Measurements from ENCODE around the gene MED8. TPM values are rescaled to one million over a fixed set of nuclear protein-coding genes. Genes with fewer than 3 reads are reported as not detected.

Gene MED8
- total and polyA plus RNA-seq, 2 of the 13 experiments (the other 11 are each of a cell fraction or from before 2014, with no cell fraction given): 16.9 to 77.4 TPM

DNA sequence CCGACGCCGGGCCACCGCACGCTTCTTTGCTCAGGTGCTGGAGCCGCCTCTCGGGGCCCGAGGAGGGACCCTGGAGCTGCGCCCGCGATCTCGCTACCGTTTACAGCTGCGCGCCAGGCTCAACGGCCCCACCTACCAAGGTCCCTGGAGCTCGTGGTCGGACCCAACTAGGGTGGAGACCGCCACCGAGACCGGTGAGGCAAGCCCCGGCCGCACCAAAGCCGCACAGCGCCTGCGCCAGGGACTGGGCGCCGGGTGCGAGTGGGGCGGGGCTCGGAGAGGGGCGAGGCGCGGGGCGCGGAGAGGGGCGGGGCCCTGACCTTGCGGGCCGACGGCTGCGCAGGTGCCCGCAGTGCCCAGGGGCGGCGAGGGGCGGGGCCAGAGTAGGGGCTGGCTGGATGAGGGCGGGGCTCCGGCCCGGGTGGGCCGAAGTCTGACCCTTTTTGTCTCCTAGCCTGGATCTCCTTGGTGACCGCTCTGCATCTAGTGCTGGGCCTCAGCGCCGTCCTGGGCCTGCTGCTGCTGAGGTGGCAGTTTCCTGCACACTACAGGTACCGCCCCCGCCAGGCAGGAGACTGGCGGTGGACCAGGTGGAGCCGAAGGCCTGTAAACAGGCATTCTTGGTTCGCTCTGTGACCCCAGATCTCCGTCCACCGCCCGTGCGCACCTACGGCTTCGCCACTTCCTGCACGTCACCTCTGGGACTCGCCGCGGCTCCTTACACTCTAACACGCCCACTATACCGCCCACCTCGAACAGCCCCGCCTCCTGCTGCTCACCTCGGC lies 40.6 kb downstream of the MED8 start (continued):
- TF ChIP-seq NKX3-1 (CRISPR knock-in tag; IDR thresholded peaks at IDR 0.05): peak; percentile 73; the same call in 1 of the 2 replicates
- TF ChIP-seq SOX6 (IDR thresholded peaks at IDR 0.05): no peak
- TF ChIP-seq SOX6 (CRISPR knock-in tag; IDR thresholded peaks at IDR 0.05): no peak
- TF ChIP-seq, protein P1, sequence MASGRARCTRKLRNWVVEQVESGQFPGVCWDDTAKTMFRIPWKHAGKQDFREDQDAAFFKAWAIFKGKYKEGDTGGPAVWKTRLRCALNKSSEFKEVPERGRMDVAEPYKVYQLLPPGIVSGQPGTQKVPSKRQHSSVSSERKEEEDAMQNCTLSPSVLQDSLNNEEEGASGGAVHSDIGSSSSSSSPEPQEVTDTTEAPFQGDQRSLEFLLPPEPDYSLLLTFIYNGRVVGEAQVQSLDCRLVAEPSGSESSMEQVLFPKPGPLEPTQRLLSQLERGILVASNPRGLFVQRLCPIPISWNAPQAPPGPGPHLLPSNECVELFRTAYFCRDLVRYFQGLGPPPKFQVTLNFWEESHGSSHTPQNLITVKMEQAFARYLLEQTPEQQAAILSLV (CRISPR knock-in tag; IDR thresholded peaks at IDR 0.05; ENCODE audit: borderline replicate concordance): peak; percentile 85; the same call in 1 of the 2 replicates
- TF ChIP-seq ZNF775 (CRISPR knock-in tag; IDR thresholded peaks at IDR 0.05; ENCODE audit: borderline replicate concordance): no peak
- TF ChIP-seq, protein P2, sequence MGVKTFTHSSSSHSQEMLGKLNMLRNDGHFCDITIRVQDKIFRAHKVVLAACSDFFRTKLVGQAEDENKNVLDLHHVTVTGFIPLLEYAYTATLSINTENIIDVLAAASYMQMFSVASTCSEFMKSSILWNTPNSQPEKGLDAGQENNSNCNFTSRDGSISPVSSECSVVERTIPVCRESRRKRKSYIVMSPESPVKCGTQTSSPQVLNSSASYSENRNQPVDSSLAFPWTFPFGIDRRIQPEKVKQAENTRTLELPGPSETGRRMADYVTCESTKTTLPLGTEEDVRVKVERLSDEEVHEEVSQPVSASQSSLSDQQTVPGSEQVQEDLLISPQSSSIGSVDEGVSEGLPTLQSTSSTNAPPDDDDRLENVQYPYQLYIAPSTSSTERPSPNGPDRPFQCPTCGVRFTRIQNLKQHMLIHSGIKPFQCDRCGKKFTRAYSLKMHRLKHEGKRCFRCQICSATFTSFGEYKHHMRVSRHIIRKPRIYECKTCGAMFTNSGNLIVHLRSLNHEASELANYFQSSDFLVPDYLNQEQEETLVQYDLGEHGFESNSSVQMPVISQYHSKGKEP (CRISPR knock-in tag; IDR thresholded peaks at IDR 0.05): no peak
- 0 out of 2 replicates have a peak, but pooled peaks have one; percentile 50 for TF ChIP-seq ADNP (CRISPR knock-in tag; IDR thresholded peaks at IDR 0.05)
- no peak for TF ChIP-seq RCOR2 (CRISPR knock-in tag; IDR thresholded peaks at IDR 0.05)
- 0 out of 2 replicates have a peak, but pooled peaks have one; percentile 34 for TF ChIP-seq ZBTB14 (CRISPR knock-in tag; IDR thresholded peaks at IDR 0.05)
- no peak; the same call in 1 of the 2 replicates for TF ChIP-seq ZNF160 (CRISPR knock-in tag; IDR thresholded peaks at IDR 0.05)
- TF ChIP-seq SMAD3 (CRISPR knock-in tag; IDR thresholded peaks at IDR 0.05): no peak
- TF ChIP-seq, protein P3, sequence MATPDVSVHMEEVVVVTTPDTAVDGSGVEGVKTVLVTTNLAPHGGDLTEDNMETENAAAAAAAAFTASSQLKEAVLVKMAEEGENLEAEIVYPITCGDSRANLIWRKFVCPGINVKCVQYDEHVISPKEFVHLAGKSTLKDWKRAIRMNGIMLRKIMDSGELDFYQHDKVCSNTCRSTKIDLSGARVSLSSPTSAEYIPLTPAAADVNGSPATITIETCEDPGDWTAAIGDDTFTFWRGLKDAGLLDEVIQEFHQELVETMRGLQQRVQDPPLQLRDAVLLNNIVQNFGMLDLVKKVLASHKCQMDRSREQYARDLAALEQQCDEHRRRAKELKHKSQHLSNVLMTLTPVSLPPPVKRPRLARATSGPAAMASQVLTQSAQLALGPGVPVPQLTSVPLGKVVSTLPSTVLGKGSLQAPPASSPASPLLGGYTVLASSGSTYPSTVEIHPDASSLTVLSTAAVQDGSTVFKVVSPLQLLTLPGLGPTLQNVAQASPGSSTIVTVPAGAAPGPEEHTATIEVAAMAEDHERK (CRISPR knock-in tag; IDR thresholded peaks at IDR 0.05; ENCODE audit: low read depth): no peak
- TF ChIP-seq TCF7L2 (IDR thresholded peaks at IDR 0.05; ENCODE audit: low read depth, low read length): no peak
- TF ChIP-seq HOXA5 (CRISPR knock-in tag; IDR thresholded peaks at IDR 0.05): peak; percentile 60
- no peak for TF ChIP-seq CHD4 (IDR thresholded peaks at IDR 0.05; ENCODE audit: borderline replicate concordance, low read length)
- TF ChIP-seq MED1 (CRISPR knock-in tag; IDR thresholded peaks at IDR 0.05): peak; percentile 21; the same call in 1 of the 2 replicates
- TF ChIP-seq FOXK1 (CRISPR knock-in tag; IDR thresholded peaks at IDR 0.05; ENCODE audit: borderline replicate concordance, low read depth): peak; percentile 24; the same call in 1 of the 2 replicates
- TF ChIP-seq RNF2 (conservative IDR thresholded peaks at IDR 0.05; ENCODE audit: low read depth): peak; percentile 87
- no peak for TF ChIP-seq HMGA1 (CRISPR knock-in tag; conservative IDR thresholded peaks at IDR 0.05)
- TF ChIP-seq PHF8 (CRISPR knock-in tag; IDR thresholded peaks at IDR 0.05): peak; percentile 94
- no peak for TF ChIP-seq XRCC5 (optimal IDR thresholded peaks at IDR 0.05; ENCODE audit: low read length)
- TF ChIP-seq NFE2L1 (CRISPR knock-in tag; IDR thresholded peaks at IDR 0.05; ENCODE audit: borderline replicate concordance): 0 out of 2 replicates have a peak, but pooled peaks have one; percentile 15
- TF ChIP-seq, protein P4, sequence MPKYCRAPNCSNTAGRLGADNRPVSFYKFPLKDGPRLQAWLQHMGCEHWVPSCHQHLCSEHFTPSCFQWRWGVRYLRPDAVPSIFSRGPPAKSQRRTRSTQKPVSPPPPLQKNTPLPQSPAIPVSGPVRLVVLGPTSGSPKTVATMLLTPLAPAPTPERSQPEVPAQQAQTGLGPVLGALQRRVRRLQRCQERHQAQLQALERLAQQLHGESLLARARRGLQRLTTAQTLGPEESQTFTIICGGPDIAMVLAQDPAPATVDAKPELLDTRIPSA (CRISPR knock-in tag; IDR thresholded peaks at IDR 0.05; ENCODE audit: borderline replicate concordance): no peak
- TF ChIP-seq NFYC (CRISPR knock-in tag; IDR thresholded peaks at IDR 0.05): no peak; the same call in 1 of the 2 replicates
- no peak for TF ChIP-seq ZNF432 (CRISPR knock-in tag; IDR thresholded peaks at IDR 0.05; ENCODE audit: borderline replicate concordance)
- no peak for TF ChIP-seq NCOA5 (CRISPR knock-in tag; IDR thresholded peaks at IDR 0.05)

All from HepG2 (cell line).